ENCODE data around the gene ZNF530.

- TF ChIP-seq CTCF (IDR thresholded peaks at IDR 0.05) (no peak), POLR2A (IDR thresholded peaks at IDR 0.05) (no peak)
Observed at GRCh38 chr19:57570707-57571106, 29.0 kb upstream of the ZNF530 start.
